ENCODE results near the gene SAMSN1.

The SAMSN1 gene

GRCh38 chr21:14484188-14485009, 61.7 kb downstream of the SAMSN1 start:
- DNase-seq (ENCODE audit: low spot score) = no peak

- DNase-seq (ENCODE audit: low spot score) = no peak
Observed at GRCh38 chr21:14483296-14483695, 62.8 kb downstream of the SAMSN1 start.

GRCh38 chr21:14482165-14482564, 64.0 kb downstream of the SAMSN1 start:
- DNase-seq (ENCODE audit: low spot score) = no peak

- DNase-seq (ENCODE audit: low spot score) = no peak
Observed at GRCh38 chr21:14480411-14481031, 65.6 kb downstream of the SAMSN1 start.

- DNase-seq (ENCODE audit: low spot score) = no peak
Observed at GRCh38 chr21:14479241-14479786, 66.8 kb downstream of the SAMSN1 start.

- no peak for DNase-seq (ENCODE audit: low spot score)
Observed at GRCh38 chr21:14477841-14478240, 68.3 kb downstream of the SAMSN1 start.

GRCh38 chr21:14477133-14477532, 69.0 kb downstream of the SAMSN1 start:
- no peak for DNase-seq (ENCODE audit: low spot score)

- DNase-seq (ENCODE audit: low spot score) = no peak
Observed at GRCh38 chr21:14474995-14475394, 71.1 kb downstream of the SAMSN1 start.

GRCh38 chr21:14469641-14470040, 76.5 kb downstream of the SAMSN1 start:
- no peak for DNase-seq (ENCODE audit: low spot score)

- DNase-seq (ENCODE audit: low spot score) = no peak
Observed at GRCh38 chr21:14466715-14467114, 79.4 kb downstream of the SAMSN1 start.

GRCh38 chr21:14457762-14458161, 88.4 kb downstream of the SAMSN1 start:
- DNase-seq (ENCODE audit: low spot score) = no peak

- DNase-seq (ENCODE audit: low spot score) = no peak
Observed at GRCh38 chr21:14456911-14457310, 89.2 kb downstream of the SAMSN1 start.

GRCh38 chr21:14454016-14455009, 91.8 kb downstream of the SAMSN1 start:
- DNase-seq (ENCODE audit: low spot score) = no peak

GRCh38 chr21:14453339-14454015, 92.6 kb downstream of the SAMSN1 start:
- DNase-seq (ENCODE audit: low spot score) = no peak

GRCh38 chr21:14452727-14453241, 93.3 kb downstream of the SAMSN1 start:
- DNase-seq (ENCODE audit: low spot score) = no peak

GRCh38 chr21:14452031-14452726, 93.9 kb downstream of the SAMSN1 start:
- DNase-seq (ENCODE audit: low spot score) = no peak

- DNase-seq (ENCODE audit: low spot score) = no peak
Observed at GRCh38 chr21:14451546-14451945, 94.6 kb downstream of the SAMSN1 start.

- DNase-seq (ENCODE audit: low spot score) = no peak
Observed at GRCh38 chr21:14448784-14449183, 97.3 kb downstream of the SAMSN1 start.

- DNase-seq (ENCODE audit: low spot score) = no peak
Observed at GRCh38 chr21:14438211-14438610, 107.9 kb downstream of the SAMSN1 start.

GRCh38 chr21:14435423-14435822, 110.7 kb downstream of the SAMSN1 start:
- no peak for DNase-seq (ENCODE audit: low spot score)
